Stimulated activated CD8-positive, alpha-beta memory T cell treated with anti-CD3 and anti-CD28 coated beads, Interleukin-7, amount 100 ng/mL, for 24 hours (primary cell): ENCODE data around the gene GOLGA7B.
A peak's percentile ranks its signal among the peaks of the same experiment; 100 is the strongest.

Experiments used
- DNase-seq: peaks from one replicate; pipeline ENCODE4 v3.0.0-alpha.2; 2020; ENCODE audit warnings: low read depth

Gene GOLGA7B

GRCh38 chr10:97895915-97896314 is 46.3 kb downstream of the GOLGA7B start:
- no peak for DNase-seq

- no peak for DNase-seq
Observed at GRCh38 chr10:97896756-97897358, 47.2 kb downstream of the GOLGA7B start.

- DNase-seq = no peak
Observed at GRCh38 chr10:97898429-97898828, 48.8 kb downstream of the GOLGA7B start.

DNA sequence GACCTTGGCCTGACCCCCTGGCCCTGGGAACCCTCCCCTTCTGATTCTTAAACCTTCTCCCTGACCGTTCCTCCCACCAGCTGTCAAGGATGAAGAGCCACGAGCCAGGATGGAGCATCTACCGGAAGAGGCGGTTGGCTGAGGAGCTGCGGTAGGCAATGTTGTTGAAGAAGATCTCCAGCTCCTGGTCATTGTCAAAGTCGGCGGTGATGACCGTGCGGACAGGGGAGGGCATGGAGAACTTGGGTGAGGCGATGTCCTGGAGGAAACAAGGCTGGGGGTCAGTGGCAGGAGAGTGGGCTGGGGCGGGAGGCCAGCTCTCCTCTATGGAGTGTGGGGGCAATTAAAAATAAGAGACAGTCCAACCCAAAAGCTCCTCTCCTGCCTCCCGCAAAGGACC is 51.7 kb downstream of the GOLGA7B start:
- no peak for DNase-seq

- DNase-seq = no peak
Observed at GRCh38 chr10:97903128-97904017, 53.7 kb downstream of the GOLGA7B start.

- no peak for DNase-seq
Observed at GRCh38 chr10:97904018-97904381, 54.4 kb downstream of the GOLGA7B start.

- no peak for DNase-seq
Observed at GRCh38 chr10:97904576-97904975, 54.9 kb downstream of the GOLGA7B start.

DNA sequence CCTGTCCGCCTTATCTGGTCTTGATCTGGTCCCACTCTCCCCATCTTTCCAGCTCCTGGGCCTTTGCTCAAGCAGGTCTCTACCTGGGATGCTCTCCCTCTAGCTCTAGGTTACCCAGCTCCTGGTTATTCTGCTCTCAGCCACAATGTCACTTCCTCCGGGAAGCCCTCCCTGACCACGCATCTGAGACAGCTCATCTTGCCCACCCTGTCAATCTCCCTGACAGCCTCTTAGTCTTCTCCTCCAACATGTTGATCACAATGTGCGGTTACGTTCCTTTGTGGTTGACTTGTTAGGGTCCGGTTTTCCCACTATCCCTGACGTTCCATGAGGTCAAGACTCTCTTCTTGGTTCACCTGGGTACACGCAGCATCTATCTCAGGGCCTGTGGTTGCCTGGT is 55.6 kb downstream of the GOLGA7B start:
- no peak for DNase-seq

GRCh38 chr10:97907211-97907610 is 57.6 kb downstream of the GOLGA7B start:
- no peak for DNase-seq

- no peak for DNase-seq
Observed at GRCh38 chr10:97907830-97908229, 58.2 kb downstream of the GOLGA7B start.

DNA sequence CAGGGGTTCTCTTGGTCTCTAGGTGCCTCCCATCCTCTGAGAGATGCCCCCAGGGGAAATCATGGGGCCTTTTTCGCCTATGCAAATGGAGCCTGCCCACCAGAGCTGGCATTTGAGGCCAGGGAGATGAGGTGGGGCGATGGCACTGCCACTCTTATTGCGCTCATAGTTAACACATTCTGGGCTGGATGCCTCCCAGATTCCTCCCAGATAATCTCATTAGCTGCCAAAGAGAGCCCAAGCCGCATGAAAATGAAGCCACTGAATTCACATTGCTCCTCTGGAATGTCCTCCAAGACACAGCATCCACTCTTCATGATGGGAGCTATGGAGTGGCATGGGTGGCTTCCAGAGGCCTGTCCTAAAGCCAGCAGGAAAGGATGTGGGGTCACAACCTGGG is 61.0 kb downstream of the GOLGA7B start:
- DNase-seq = no peak

GRCh38 chr10:97911217-97911616 is 61.6 kb downstream of the GOLGA7B start:
- no peak for DNase-seq

GRCh38 chr10:97913193-97913592 is 63.5 kb downstream of the GOLGA7B start:
- DNase-seq = no peak

- no peak for DNase-seq
Observed at GRCh38 chr10:97913614-97914013, 64.0 kb downstream of the GOLGA7B start.

DNA sequence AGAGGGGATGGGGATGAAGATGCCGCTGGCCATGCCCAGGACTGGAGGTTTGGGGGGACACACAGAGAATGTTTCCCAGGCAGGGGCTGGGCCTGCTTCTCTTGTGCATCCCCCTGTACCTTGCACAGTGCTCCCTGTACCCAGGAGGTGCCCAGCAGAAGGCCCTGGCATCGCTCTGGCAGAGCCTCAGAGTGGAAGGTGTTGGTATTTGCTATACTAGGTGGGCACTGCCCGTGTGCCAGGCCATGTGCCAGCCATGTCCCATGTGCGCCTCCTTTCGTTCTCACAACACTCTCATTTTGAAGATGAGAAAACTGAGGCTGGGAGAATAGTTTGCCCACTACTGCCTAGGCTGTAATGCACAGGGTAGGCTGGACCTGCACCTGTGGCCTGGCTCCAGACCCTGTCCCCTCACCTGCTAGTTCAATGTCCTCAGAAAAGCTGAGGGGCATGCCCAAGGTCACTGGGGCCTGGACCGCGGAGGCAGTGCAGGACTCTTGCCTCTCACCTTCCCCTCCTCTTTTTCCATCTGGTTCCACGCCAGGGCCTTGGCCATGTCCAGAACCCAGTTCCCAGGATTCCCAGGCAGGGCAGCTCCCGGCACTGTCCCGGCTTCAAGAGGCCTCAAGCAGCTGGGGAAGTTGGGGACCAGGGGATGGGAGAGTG is 64.7 kb downstream of the GOLGA7B start:
- DNase-seq = no peak

DNA sequence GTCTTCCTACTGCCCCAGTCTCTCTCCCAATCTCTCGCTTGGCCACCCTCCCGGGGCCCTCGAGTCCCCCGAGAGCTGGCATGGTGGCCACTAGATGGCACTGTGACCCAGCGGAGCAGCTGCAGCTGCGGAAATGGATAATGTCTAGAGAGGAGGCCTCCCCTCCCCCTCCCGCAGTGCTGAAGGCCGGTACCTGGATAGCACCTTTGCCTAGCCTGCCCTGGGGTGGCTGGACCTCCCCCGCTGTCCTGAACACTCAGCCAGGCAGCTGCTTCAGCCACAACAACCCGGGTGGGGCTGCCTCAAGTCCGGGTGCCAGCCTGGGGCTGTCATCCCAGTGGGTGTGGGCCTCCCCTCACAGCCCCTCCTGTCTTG is 65.2 kb downstream of the GOLGA7B start:
- peak; percentile 62 for DNase-seq

DNA sequence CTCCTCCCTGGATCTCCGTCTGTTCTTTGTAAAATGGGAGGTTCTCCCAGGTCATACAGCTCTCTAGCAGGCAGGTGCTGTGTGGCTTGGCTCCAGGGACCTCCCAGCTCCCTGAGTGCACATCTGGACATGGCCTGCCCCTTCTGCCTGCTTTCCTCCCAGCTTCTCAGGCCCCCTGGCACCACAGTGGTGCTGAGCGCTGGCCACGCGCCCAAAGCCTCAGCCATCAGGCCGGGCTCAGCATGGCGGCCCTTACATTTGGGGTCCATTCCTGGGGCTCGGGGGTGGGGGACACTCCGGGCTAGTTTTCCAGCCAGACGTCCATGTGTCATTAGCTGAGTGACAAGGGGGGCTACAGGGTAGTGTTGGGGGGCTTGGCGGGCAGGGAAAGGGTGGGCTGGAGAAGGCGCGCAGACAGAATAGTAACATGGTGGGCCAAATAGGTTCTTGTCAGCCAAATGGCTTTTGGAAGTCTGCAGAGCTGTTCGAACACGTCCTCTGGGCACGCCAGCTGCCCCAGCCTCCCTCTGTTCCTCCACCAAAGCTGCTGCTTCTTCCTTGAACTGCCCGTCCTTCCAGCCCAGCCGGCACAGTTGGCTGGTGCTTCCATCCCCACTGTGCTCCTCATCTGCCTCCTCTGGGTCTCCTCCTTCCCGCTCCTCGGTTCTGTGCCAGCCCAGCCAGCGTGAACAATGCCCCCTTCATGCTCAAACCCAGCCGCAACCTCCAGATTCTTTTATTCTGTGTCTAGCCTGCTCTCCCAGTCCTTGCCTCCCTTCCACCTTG is 65.9 kb downstream of the GOLGA7B start:
- DNase-seq = no peak

- no peak for DNase-seq
Observed at GRCh38 chr10:97916586-97916985, 66.9 kb downstream of the GOLGA7B start.

- no peak for DNase-seq
Observed at GRCh38 chr10:97919012-97919411, 69.4 kb downstream of the GOLGA7B start.

DNA sequence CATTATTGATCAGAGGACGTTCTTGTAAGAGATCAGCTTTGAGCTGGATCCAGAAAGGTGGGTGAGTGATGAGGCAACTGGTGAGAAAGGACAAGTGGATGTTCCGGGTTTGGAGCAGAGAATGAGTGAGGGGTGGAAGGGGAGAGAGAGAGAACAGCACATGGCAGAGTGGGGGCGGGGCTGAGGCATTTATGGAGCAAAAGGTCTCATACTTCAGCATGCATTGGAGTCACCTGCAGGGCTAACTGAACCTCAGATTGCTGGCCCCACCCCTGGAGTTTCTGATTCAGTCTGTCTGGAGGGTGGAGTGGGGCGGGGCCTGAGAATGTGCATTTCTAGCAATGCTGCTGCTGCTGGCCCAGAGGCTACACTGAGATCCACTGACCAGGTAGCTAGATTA is 71.2 kb downstream of the GOLGA7B start:
- DNase-seq = no peak
